Smooth muscle cell (in vitro differentiated cells): Measurements from ENCODE around the gene NDUFS8. TPM values are rescaled to one million over a fixed set of nuclear protein-coding genes. Genes with fewer than 3 reads are reported as not detected.

ENCODE experiments used
- DNase-seq: peaks from one replicate; lab custom pipeline; 2025; ENCODE audit not compliant: unreplicated experiment; lab: John Stamatoyannopoulos, UW
- H2AFZ ChIP-seq: fragments of 200-600 bp; sonication (generic); 2 replicates; pipeline ENCODE4 v1.6.0; 2016; ENCODE audit warnings: antibody characterized with exemption, low read depth, mild to moderate bottlenecking
- H3F3A ChIP-seq: fragments of 200-600 bp; sonication (generic); 2 replicates; pipeline ENCODE4 v1.6.0; 2017; ENCODE audit warnings: antibody characterized with exemption, low read depth
- H3K27ac ChIP-seq: fragments of 200-600 bp; sonication (generic); 2 replicates; pipeline ENCODE4 v1.5.1; 2016; ENCODE audit warnings: low read depth, mild to moderate bottlenecking
- H3K27me3 ChIP-seq: fragments of 200-600 bp; sonication (generic); 2 replicates; pipeline ENCODE4 v1.6.1; 2016; ENCODE audit warnings: low read depth, mild to moderate bottlenecking
- H3K36me3 ChIP-seq: fragments of 200-600 bp; sonication (generic); 2 replicates; pipeline ENCODE4 v1.5.1; 2016; ENCODE audit warnings: low read depth
- H3K4me1 ChIP-seq: fragments of 200-600 bp; sonication (generic); 2 replicates; pipeline ENCODE4 v1.5.1; 2016; ENCODE audit warnings: low read depth
- H3K4me2 ChIP-seq: fragments of 200-600 bp; sonication (generic); 2 replicates; pipeline ENCODE4 v1.6.0; 2016; ENCODE audit warnings: mild to moderate bottlenecking
- H3K4me3 ChIP-seq: fragments of 200-600 bp; sonication (generic); 2 replicates; pipeline ENCODE4 v1.5.1; 2016; ENCODE audit warnings: mild to moderate bottlenecking
- H3K79me2 ChIP-seq: fragments of 200-600 bp; sonication (generic); 2 replicates; pipeline ENCODE4 v1.6.0; 2016; ENCODE audit warnings: low read depth, mild to moderate bottlenecking
- H3K9ac ChIP-seq: fragments of 200-600 bp; sonication (generic); 2 replicates; pipeline ENCODE4 v1.6.0; 2016; ENCODE audit warnings: low read depth
- H3K9me3 ChIP-seq: fragments of 200-600 bp; sonication (generic); replicated peaks from 2 replicates; pipeline ENCODE4 v1.5.1; 2016; ENCODE audit warnings: low read depth
- H4K20me1 ChIP-seq: fragments of 200-600 bp; sonication (generic); 2 replicates; pipeline ENCODE4 v1.6.0; 2016; ENCODE audit warnings: low read depth
- whole genome bisulfite sequencing: methylation state at CpG from one replicate; pipeline ENCODE4 v1.1.7; 2016; ENCODE audit warnings: low lambda C conversion rate; 5-methylcytosine and 5-hydroxymethylcytosine counted together
- polyA plus RNA-seq: library from polyadenylated mRNA; unstranded; fragments of >200 nt; fragmentation: Nextera tagmentation; extraction: Ambion mirVana; gene quantifications from 2 replicates; pipeline ENCODE4 v1.2.1, GENCODE V29; 2016
- total RNA-seq: library from RNA; depleted of rRNA; stranded (reverse); fragments of >200 nt; gene quantifications from 2 replicates; pipeline ENCODE4 v1.2.3, GENCODE V29; 2014
- TF ChIP-seq, protein P1 (sequence below): fragments of 200-600 bp; sonication (generic); IDR thresholded peaks from 2 replicates; pipeline ENCODE4 v1.5.1; 2017; ENCODE audit warnings: borderline replicate concordance, mild to moderate bottlenecking, antibody characterized with exemption; ENCODE audit not compliant: insufficient read depth, poor library complexity, severe bottlenecking

Gene NDUFS8
- total and polyA plus RNA-seq, 2 experiments from 2014 or later, result 165 to 314 TPM

- no peak for DNase-seq
- H3K9ac ChIP-seq, result peak overlapping the region; percentile 64
- no peak overlapping the region for H2AFZ ChIP-seq
- peaks cover 19% of the 10 kb centered on the region for H3K4me1 ChIP-seq
- H4K20me1 ChIP-seq, result no peaks in the 10 kb centered on the region
- WGBS, result 94% methylated on average over 17 of the region's 17 CpGs
- peak overlapping the region; percentile 87 for H3K27ac ChIP-seq
- no peaks in the 10 kb centered on the region for H3K9me3 ChIP-seq
- H3K27me3 ChIP-seq, result no peaks in the 10 kb centered on the region
- no peak overlapping the region for H3K4me3 ChIP-seq
- TF ChIP-seq, protein P1, sequence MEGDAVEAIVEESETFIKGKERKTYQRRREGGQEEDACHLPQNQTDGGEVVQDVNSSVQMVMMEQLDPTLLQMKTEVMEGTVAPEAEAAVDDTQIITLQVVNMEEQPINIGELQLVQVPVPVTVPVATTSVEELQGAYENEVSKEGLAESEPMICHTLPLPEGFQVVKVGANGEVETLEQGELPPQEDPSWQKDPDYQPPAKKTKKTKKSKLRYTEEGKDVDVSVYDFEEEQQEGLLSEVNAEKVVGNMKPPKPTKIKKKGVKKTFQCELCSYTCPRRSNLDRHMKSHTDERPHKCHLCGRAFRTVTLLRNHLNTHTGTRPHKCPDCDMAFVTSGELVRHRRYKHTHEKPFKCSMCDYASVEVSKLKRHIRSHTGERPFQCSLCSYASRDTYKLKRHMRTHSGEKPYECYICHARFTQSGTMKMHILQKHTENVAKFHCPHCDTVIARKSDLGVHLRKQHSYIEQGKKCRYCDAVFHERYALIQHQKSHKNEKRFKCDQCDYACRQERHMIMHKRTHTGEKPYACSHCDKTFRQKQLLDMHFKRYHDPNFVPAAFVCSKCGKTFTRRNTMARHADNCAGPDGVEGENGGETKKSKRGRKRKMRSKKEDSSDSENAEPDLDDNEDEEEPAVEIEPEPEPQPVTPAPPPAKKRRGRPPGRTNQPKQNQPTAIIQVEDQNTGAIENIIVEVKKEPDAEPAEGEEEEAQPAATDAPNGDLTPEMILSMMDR, result no peak
- no peaks in the 10 kb centered on the region for H3K36me3 ChIP-seq
- H3K79me2 ChIP-seq, result no peaks in the 10 kb centered on the region
- no peaks in the 10 kb centered on the region for H3F3A ChIP-seq
- peak overlapping the region; percentile 70 for H3K4me2 ChIP-seq
Measured at GRCh38 chr11:68012044-68012842, 18.2 kb upstream of the NDUFS8 start.

- H3K4me3 ChIP-seq, result no peak overlapping the region
- no peak for DNase-seq
Measured at GRCh38 chr11:68012843-68013610, 17.5 kb upstream of the NDUFS8 start.

GRCh38 chr11:68013611-68014156 is 16.8 kb upstream of the NDUFS8 start:
- no peaks in the 10 kb centered on the region for H3K36me3 ChIP-seq
- H4K20me1 ChIP-seq, result no peaks in the 10 kb centered on the region
- no peaks in the 10 kb centered on the region for H3K79me2 ChIP-seq
- peak overlapping the region; percentile 87 for H3K27ac ChIP-seq
- no peak overlapping the region for H3K4me3 ChIP-seq
- 92% methylated on average over 14 of the region's 14 CpGs for WGBS
- no peak overlapping the region for H2AFZ ChIP-seq
- H3F3A ChIP-seq, result no peaks in the 10 kb centered on the region
- H3K4me2 ChIP-seq, result peak overlapping the region; percentile 50
- TF ChIP-seq, protein P1, result no peak
- H3K9ac ChIP-seq, result no peak overlapping the region
- H3K4me1 ChIP-seq, result peaks cover 19% of the 10 kb centered on the region
- no peak for DNase-seq
- no peaks in the 10 kb centered on the region for H3K9me3 ChIP-seq
- H3K27me3 ChIP-seq, result no peaks in the 10 kb centered on the region

More at GRCh38 chr11:68012843-68013610, 17.5 kb upstream of the NDUFS8 start:
- H3F3A ChIP-seq, result no peaks in the 10 kb centered on the region
- TF ChIP-seq, protein P1, result no peak
- H3K79me2 ChIP-seq, result no peaks in the 10 kb centered on the region
- no peak overlapping the region for H2AFZ ChIP-seq
- H4K20me1 ChIP-seq, result no peaks in the 10 kb centered on the region
- WGBS, result 56% methylated on average over 16 of the region's 16 CpGs
- H3K27ac ChIP-seq, result peak overlapping the region; percentile 87
- H3K9ac ChIP-seq, result peak overlapping the region; percentile 64
- no peaks in the 10 kb centered on the region for H3K27me3 ChIP-seq
- no peaks in the 10 kb centered on the region for H3K9me3 ChIP-seq
- H3K4me2 ChIP-seq, result peak overlapping the region; percentile 70
- peaks cover 19% of the 10 kb centered on the region for H3K4me1 ChIP-seq
- H3K36me3 ChIP-seq, result no peaks in the 10 kb centered on the region
